Upper lobe of left lung (tissue), 6 donors: Measurements from ENCODE around the gene MGLL. TPM values are rescaled to one million over a fixed set of nuclear protein-coding genes. Genes with fewer than 3 reads are reported as not detected.

Experiments used
- ATAC-seq, 2 donors: fragments of 200-7000 bp; cut with Tn5 transposase; one replicate each; pipeline ENCODE4 v1.9.1; 2022; ENCODE audit warnings: mild to moderate bottlenecking in 2 of 2, moderate library complexity in 2 of 2; ENCODE audit not compliant: low FRiP score in 2 of 2
- DNase-seq, 2 donors: peaks; one replicate each; pipeline ENCODE4 v3.0.0-alpha.2; 2019 to 2020
- H3K27ac ChIP-seq, 4 donors: fragments of 200-600 bp; sonication (generic); one replicate each; pipeline ENCODE4 v1.5.1; 2016 to 2019
- H3K27me3 ChIP-seq, 4 donors: fragments of 200-600 bp; sonication (generic); one replicate each; pipeline ENCODE4 v1.5.1; 2017 to 2019
- H3K36me3 ChIP-seq, 4 donors: fragments of 200-600 bp; sonication (generic); one replicate each; pipeline ENCODE4 v1.5.1; 2016 to 2019
- H3K4me1 ChIP-seq, 4 donors: fragments of 200-600 bp; sonication (generic); one replicate each; pipeline ENCODE4 v1.5.1; 2018 to 2019
- H3K4me3 ChIP-seq, 4 donors: fragments of 200-600 bp; sonication (generic); one replicate each; pipeline ENCODE4 v1.5.1; 2017 to 2019; ENCODE audit warnings: mild to moderate bottlenecking in 2 of 4, moderate library complexity in 1 of 4
- H3K9me3 ChIP-seq, 4 donors: fragments of 200-600 bp; sonication (generic); one replicate each; pipeline ENCODE4 v1.5.1; 2018 to 2019
- CTCF ChIP-seq, 6 experiments: fragments of 450-650 bp in 4 of 6; fragments of 200-600 bp in 2 of 6; sonication (generic) in 2 of 6; IDR thresholded peaks; one replicate each; pipeline ENCODE4 v1.5.1; 2016 to 2019; ENCODE audit warnings: antibody characterized with exemption in 6 of 6
- EP300 ChIP-seq, 4 donors: sonication (generic); formaldehyde crosslinking; IDR thresholded peaks; one replicate each; pipeline ENCODE4 v1.5.1; 2017; ENCODE audit warnings: antibody characterized with exemption in 4 of 4, control low read depth in 2 of 4
- POLR2A ChIP-seq, 4 donors: fragments of 450-650 bp; IDR thresholded peaks; one replicate each; pipeline ENCODE4 v1.5.1; 2016 to 2017; ENCODE audit warnings: antibody characterized with exemption in 4 of 4, mild to moderate bottlenecking in 2 of 4
- POLR2AphosphoS5 ChIP-seq, 2 donors: sonication (generic); formaldehyde crosslinking; IDR thresholded peaks; one replicate each; pipeline ENCODE4 v1.5.1; 2017; ENCODE audit warnings: antibody characterized with exemption in 2 of 2
- WGBS, 2 donors: methylation state at CpG; one replicate each; pipeline ENCODE4 v1.1.5; 2017 to 2018; 5-methylcytosine and 5-hydroxymethylcytosine counted together
- total RNA-seq, 6 donors: library from RNA; depleted of rRNA in 4 of 6; stranded (reverse); fragments of >200 nt in 4 of 6; gene quantifications; one replicate each; pipeline versions ENCODE4 v1.1.0 to v1.2.1, GENCODE V29; 2016 to 2021
- donor health status: DM: no; HTN: no; CAD: no; lungs with moderate emphysema.
- donor health status: DM: no; HTN: yes; CAD: no; lungs with severe emphysema.

Gene MGLL
- total RNA-seq, 6 donors from 2014 or later: 128 to 253 (median 190) TPM

- DNase-seq: no peak
- H3K4me3 ChIP-seq: no peak overlapping the region
- H3K27me3 ChIP-seq: no peaks in the 10 kb centered on the region
- no peaks in the 10 kb centered on the region for H3K9me3 ChIP-seq
- ATAC-seq: no peak
- TF ChIP-seq CTCF (IDR thresholded peaks at IDR 0.05) (no peak), EP300 (IDR thresholded peaks at IDR 0.05) (no peak), POLR2A (IDR thresholded peaks at IDR 0.05) (no peak), POLR2AphosphoS5 (IDR thresholded peaks at IDR 0.05) (no peak)
- no peaks in the 10 kb centered on the region for H3K36me3 ChIP-seq
- 89 to 94% methylated on average over 10 to 13 of the region's 13 CpGs for WGBS, 2 donors
- H3K4me1 ChIP-seq: peaks cover 12 to 32% (median 27%) of the 10 kb centered on the region in 4 donors
- H3K27ac ChIP-seq: peak overlapping the region; percentile 26 to 76 (median 70)
These were observed 52.8 kb downstream of the MGLL start for GRCh38 chr3:127769284-127770081.

GRCh38 chr3:127768346-127769008 lies 53.8 kb downstream of the MGLL start:
- Histone ChIP-seq H3K4me3 (no peak overlapping the region), H3K27me3 (no peaks in the 10 kb centered on the region), H3K27ac (peak overlapping the region; percentile 26 to 76 (median 70)), H3K36me3 (no peaks in the 10 kb centered on the region), H3K9me3 (no peaks in the 10 kb centered on the region), H3K4me1 (peaks cover 19 to 40% (median 31%) of the 10 kb centered on the region in 4 donors)
- DNase-seq (peak in 1 of 2 donors; percentile 62), ATAC-seq (peak; percentile 78 to 91)
- 53 to 61% methylated on average over 3 to 4 of the region's 4 CpGs for WGBS, 2 donors
- no peak for TF ChIP-seq CTCF (IDR thresholded peaks at IDR 0.05)
- no peak for TF ChIP-seq POLR2A (IDR thresholded peaks at IDR 0.05)
- peak; percentile 17 to 71 for TF ChIP-seq POLR2AphosphoS5 (IDR thresholded peaks at IDR 0.05)
- peak in 2 of 4 donors; percentile 39 to 50 for TF ChIP-seq EP300 (IDR thresholded peaks at IDR 0.05)

GRCh38 chr3:127767126-127767525 lies 55.2 kb downstream of the MGLL start:
- Histone ChIP-seq H3K4me3 (no peak overlapping the region), H3K36me3 (no peaks in the 10 kb centered on the region), H3K9me3 (no peaks in the 10 kb centered on the region), H3K4me1 (peaks cover 33 to 47% (median 40%) of the 10 kb centered on the region in 4 donors), H3K27me3 (no peaks in the 10 kb centered on the region), H3K27ac (no peak overlapping the region)
- ATAC-seq (no peak), DNase-seq (no peak)
- TF ChIP-seq CTCF (IDR thresholded peaks at IDR 0.05): no peak
- TF ChIP-seq POLR2A (IDR thresholded peaks at IDR 0.05): no peak
- no peak for TF ChIP-seq EP300 (IDR thresholded peaks at IDR 0.05)
- TF ChIP-seq POLR2AphosphoS5 (IDR thresholded peaks at IDR 0.05): peak in 1 of 2 donors; percentile 21
- WGBS, 2 donors: 58 to 76% methylated on average over 1 of the region's 1 CpG

- H3K4me3 ChIP-seq: no peak overlapping the region
- DNase-seq (no peak), ATAC-seq (no peak)
- peaks cover 34 to 53% (median 43%) of the 10 kb centered on the region in 4 donors for H3K4me1 ChIP-seq
- H3K27me3 ChIP-seq: no peaks in the 10 kb centered on the region
- H3K36me3 ChIP-seq: no peaks in the 10 kb centered on the region
- H3K27ac ChIP-seq: peak overlapping the region in 1 of 4 donors; percentile 21
- no peaks in the 10 kb centered on the region for H3K9me3 ChIP-seq
- WGBS, 2 donors: 94 to 96% methylated on average over 7 of the region's 7 CpGs
- TF ChIP-seq POLR2AphosphoS5 (IDR thresholded peaks at IDR 0.05): no peak
- no peak for TF ChIP-seq EP300 (IDR thresholded peaks at IDR 0.05)
- no peak for TF ChIP-seq POLR2A (IDR thresholded peaks at IDR 0.05)
- TF ChIP-seq CTCF (IDR thresholded peaks at IDR 0.05): no peak
These were observed 56.6 kb downstream of the MGLL start for GRCh38 chr3:127765735-127766134.
